Peyer's patch (tissue), 4 donors: Measurements from ENCODE around the gene RBM23.

ENCODE experiments used
- CTCF ChIP-seq, 6 experiments: fragments of 450-650 bp in 4 of 6; fragments of 200-600 bp in 2 of 6; sonication (generic) in 1 of 6; IDR thresholded peaks; one replicate each; pipeline ENCODE4 v1.5.1; 2017 to 2019; ENCODE audit warnings: antibody characterized with exemption in 6 of 6, mild to moderate bottlenecking in 3 of 6, moderate library complexity in 1 of 6
- POLR2A ChIP-seq, 2 donors: fragments of 450-650 bp; IDR thresholded peaks; one replicate each; pipeline ENCODE4 v1.5.1; 2017; ENCODE audit warnings: antibody characterized with exemption in 2 of 2, mild to moderate bottlenecking in 2 of 2, moderate library complexity in 2 of 2

- TF ChIP-seq CTCF (IDR thresholded peaks at IDR 0.05) (no peak), POLR2A (IDR thresholded peaks at IDR 0.05) (no peak)
These were observed 9.5 kb upstream of the RBM23 start for GRCh38 chr14:22928237-22929103.
